HG03565 (cell line): ENCODE measurements around the gene CFI.

Source experiments
- ATAC-seq: cut with Tn5 transposase; IDR thresholded peaks from one replicate; pipeline ENCODE4 v1.9.1; 2021; ENCODE audit warnings: mild to moderate bottlenecking, moderate library complexity; ENCODE audit not compliant: unreplicated experiment

CFI gene

GRCh38 chr4:109698656-109699055 is 103.1 kb downstream of the CFI start:
- ATAC-seq = no peak

DNA sequence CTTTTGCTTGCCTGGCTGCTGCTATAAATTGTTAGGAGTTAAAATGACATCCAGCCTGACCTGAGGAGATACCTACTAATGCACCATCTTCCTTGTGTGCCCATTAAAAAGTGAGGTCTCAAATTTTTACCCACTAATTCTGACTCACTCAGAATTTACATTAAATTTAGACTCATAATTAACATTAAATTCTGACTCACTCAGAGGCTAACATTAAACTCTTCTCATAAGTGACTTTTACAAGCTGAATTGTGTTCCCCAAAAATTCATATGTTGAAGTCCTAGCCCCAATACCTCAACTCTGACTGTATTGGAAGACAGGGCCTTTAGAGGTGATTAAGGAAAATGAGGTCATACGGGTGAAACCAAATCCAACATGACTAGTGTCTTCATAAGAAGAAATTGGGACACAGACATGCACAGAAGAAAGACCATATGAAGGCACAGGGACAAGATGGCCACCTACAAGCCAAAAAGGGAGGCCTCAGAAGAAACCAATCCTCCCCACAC is 110.3 kb downstream of the CFI start:
- ATAC-seq = no peak
